IPS-NIHi7 (cell line): ENCODE results near the gene TTC28.
A peak's percentile ranks its signal among the peaks of the same experiment; 100 is the strongest.
"Not testable (repeated sequence)": the region's sequence is repeated elsewhere in the genome, so short reads cannot be mapped to it uniquely, and the experiment has no call there.

Experiments used
- DNase-seq: peaks from one replicate; pipeline ENCODE4 v3.0.0; 2012; ENCODE audit warnings: mixed read lengths; ENCODE audit errors: extremely low spot score

The TTC28 gene

GRCh38 chr22:28604966-28605761 is 74.5 kb downstream of the TTC28 start:
- no peak for DNase-seq

- DNase-seq: no peak
Observed at GRCh38 chr22:28601915-28602314, 77.7 kb downstream of the TTC28 start.

GRCh38 chr22:28600546-28601143 is 79.0 kb downstream of the TTC28 start:
- DNase-seq: peak; percentile 24

GRCh38 chr22:28599693-28600092 is 79.9 kb downstream of the TTC28 start:
- DNase-seq: no peak

- DNase-seq: no peak
Observed at GRCh38 chr22:28597665-28598064, 82.0 kb downstream of the TTC28 start.

- peak; percentile 32 for DNase-seq
Observed at GRCh38 chr22:28594797-28595462, 84.7 kb downstream of the TTC28 start.

GRCh38 chr22:28594076-28594796 is 85.4 kb downstream of the TTC28 start:
- DNase-seq: no peak

GRCh38 chr22:28593299-28593698 is 86.3 kb downstream of the TTC28 start:
- DNase-seq: no peak

GRCh38 chr22:28589102-28589750 is 90.4 kb downstream of the TTC28 start:
- no peak for DNase-seq

GRCh38 chr22:28585324-28585723 is 94.3 kb downstream of the TTC28 start:
- no peak for DNase-seq

GRCh38 chr22:28582806-28583205 is 96.8 kb downstream of the TTC28 start:
- peak; percentile 23 for DNase-seq

GRCh38 chr22:28581016-28581415 is 98.6 kb downstream of the TTC28 start:
- DNase-seq: no peak

GRCh38 chr22:28576162-28576561 is 103.5 kb downstream of the TTC28 start:
- DNase-seq: no peak

- no peak for DNase-seq
Observed at GRCh38 chr22:28574159-28574788, 105.4 kb downstream of the TTC28 start.

- DNase-seq: no peak
Observed at GRCh38 chr22:28570696-28571373, 108.8 kb downstream of the TTC28 start.

GRCh38 chr22:28568974-28569373 is 110.7 kb downstream of the TTC28 start:
- DNase-seq: not testable (repeated sequence)

- no peak for DNase-seq
Observed at GRCh38 chr22:28568099-28568498, 111.5 kb downstream of the TTC28 start.

- not testable (repeated sequence) for DNase-seq
Observed at GRCh38 chr22:28566920-28567499, 112.6 kb downstream of the TTC28 start.

- DNase-seq: no peak
Observed at GRCh38 chr22:28563636-28564035, 116.0 kb downstream of the TTC28 start.

- no peak for DNase-seq
Observed at GRCh38 chr22:28562324-28562723, 117.3 kb downstream of the TTC28 start.
